A673 (cell line): Measurements from ENCODE around the gene ADAM23. TPM values are rescaled to one million over a fixed set of nuclear protein-coding genes. Genes with fewer than 3 reads are reported as not detected.

Experiments
- BruUV-seq: library from RNA; stranded (reverse); fragments of 400-500 nt; replicated peaks from 2 replicates; lab custom pipeline; 2021; lab: Mats Ljungman, UMichigan
- CTCF ChIA-PET: fragments of 300-600 bp; sonication (Branson Sonifier 250); formaldehyde crosslinking; loops from one replicate; lab custom pipeline; 2022; ENCODE audit warnings: antibody characterized with exemption; lab: Charles Lee
- POLR2A ChIA-PET: fragments of 300-600 bp; sonication (Branson Sonifier 250); formaldehyde crosslinking; loops from one replicate; lab custom pipeline; 2022; ENCODE audit warnings: antibody characterized with exemption; ENCODE audit not compliant: low non-redundant PET; lab: Charles Lee
- DNase-seq: peaks from one replicate; pipeline ENCODE4 v3.0.0-alpha.2; 2015; ENCODE audit warnings: low spot score
- H3K27ac ChIP-seq: fragments of 200-600 bp; sonication (generic); 2 replicates; pipeline ENCODE4 v1.5.1; 2016; ENCODE audit warnings: mixed run types, low read depth, mild to moderate bottlenecking, mixed read lengths, antibody characterized with exemption, low read length; ENCODE audit not compliant: poor library complexity, severe bottlenecking
- H3K27me3 ChIP-seq: fragments of 200-600 bp; sonication (generic); replicated peaks from 2 replicates; pipeline ENCODE4 v1.6.1; 2017; ENCODE audit warnings: mixed run types, low read depth, mild to moderate bottlenecking, mixed read lengths, antibody characterized with exemption, low read length; ENCODE audit not compliant: insufficient read depth, poor library complexity
- H3K36me3 ChIP-seq: fragments of 200-600 bp; sonication (generic); 2 replicates; pipeline ENCODE4 v1.6.1; 2016; ENCODE audit warnings: mixed run types, mild to moderate bottlenecking, mixed read lengths, antibody characterized with exemption, low read length; ENCODE audit not compliant: insufficient read depth, poor library complexity, severe bottlenecking
- H3K4me1 ChIP-seq: fragments of 200-600 bp; sonication (generic); 2 replicates; pipeline ENCODE4 v1.6.1; 2017; ENCODE audit warnings: mixed run types, mild to moderate bottlenecking, mixed read lengths, antibody characterized with exemption, low read length; ENCODE audit not compliant: insufficient read depth, poor library complexity, severe bottlenecking
- H3K4me3 ChIP-seq: fragments of 200-600 bp; sonication (generic); 2 replicates; pipeline ENCODE4 v1.5.1; 2016; ENCODE audit warnings: low read depth, mixed run types, mild to moderate bottlenecking, mixed read lengths, low read length; ENCODE audit not compliant: poor library complexity, severe bottlenecking
- H3K9me3 ChIP-seq: fragments of 200-600 bp; sonication (generic); 2 replicates; pipeline ENCODE4 v1.6.1; 2016; ENCODE audit warnings: mixed run types, low read depth, mild to moderate bottlenecking, mixed read lengths, antibody characterized with exemption, low read length; ENCODE audit not compliant: poor library complexity, severe bottlenecking
- EZH2 ChIP-seq: fragments of 200-600 bp; sonication (generic); IDR thresholded peaks from 2 replicates; pipeline ENCODE4 v1.6.1; 2017; ENCODE audit warnings: borderline replicate concordance, low read depth, mild to moderate bottlenecking, mixed read lengths, antibody characterized with exemption, low read length; ENCODE audit not compliant: poor library complexity, severe bottlenecking
- intact Hi-C: fragments of 100-400 bp; cut with micrococcal nuclease; formaldehyde crosslinking; loops from one replicate; pipeline ENCODE4 v1.10.0; 2022; ENCODE audit not compliant: unreplicated experiment
- total RNA-seq: library from RNA; stranded (reverse); gene quantifications from 2 replicates; pipeline ENCODE4 v1.2.3, GENCODE V29; 2021
- TF ChIP-seq, protein P1 (sequence below): fragments of 300-800, 200-600 bp; sonication (generic); conservative IDR thresholded peaks from 2 replicates; pipeline ENCODE4 v1.5.1; 2017; ENCODE audit warnings: low read depth, mild to moderate bottlenecking, antibody characterized with exemption, low read length, moderate library complexity, mixed read lengths

Gene ADAM23
- total RNA-seq, 1 experiment from 2014 or later: 0.21 TPM

DNA sequence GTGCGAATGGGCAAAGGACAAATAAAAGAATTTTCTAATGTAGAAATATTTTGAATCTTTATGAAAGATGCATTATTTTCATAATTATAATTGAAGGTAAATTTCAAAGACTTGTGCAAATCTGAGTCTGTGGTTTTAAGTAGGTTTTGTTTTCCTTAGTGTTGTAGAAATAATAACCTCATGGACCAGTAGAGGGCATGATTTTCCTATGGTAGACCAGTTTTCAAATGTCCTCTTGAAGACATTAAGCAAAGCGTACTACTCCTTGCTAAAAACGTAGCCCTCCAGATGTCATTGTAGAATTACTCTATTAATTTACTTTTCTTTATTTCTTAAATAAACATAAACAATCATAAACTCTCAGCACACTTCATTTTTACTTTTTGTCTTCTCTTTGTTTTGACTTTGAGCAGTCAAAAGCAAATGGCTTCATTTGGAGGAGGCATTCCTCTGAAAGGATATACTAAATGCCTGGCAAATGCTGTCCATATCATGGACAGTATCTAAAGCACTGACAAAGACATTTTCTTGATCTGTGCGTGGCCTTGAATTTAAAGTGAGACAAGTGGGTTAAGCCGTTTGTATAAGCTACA, 113.1 kb downstream of the ADAM23 start:
- Histone ChIP-seq H3K27me3 (peaks cover 21% of the 10 kb centered on the region), H3K36me3 (no peaks in the 10 kb centered on the region), H3K27ac (no peak overlapping the region), H3K9me3 (no peaks in the 10 kb centered on the region), H3K4me1 (no peaks in the 10 kb centered on the region), H3K4me3 (no peak overlapping the region)
- POLR2A ChIA-PET: no interaction called here
- intact Hi-C loops: loop anchor here (1.0 to 10.0 kb wide), 3 partner anchors 225 to 918 kb away; no protein-coding TSS in a partner anchor
- TF ChIP-seq EZH2: no peak
- TF ChIP-seq, protein P1, sequence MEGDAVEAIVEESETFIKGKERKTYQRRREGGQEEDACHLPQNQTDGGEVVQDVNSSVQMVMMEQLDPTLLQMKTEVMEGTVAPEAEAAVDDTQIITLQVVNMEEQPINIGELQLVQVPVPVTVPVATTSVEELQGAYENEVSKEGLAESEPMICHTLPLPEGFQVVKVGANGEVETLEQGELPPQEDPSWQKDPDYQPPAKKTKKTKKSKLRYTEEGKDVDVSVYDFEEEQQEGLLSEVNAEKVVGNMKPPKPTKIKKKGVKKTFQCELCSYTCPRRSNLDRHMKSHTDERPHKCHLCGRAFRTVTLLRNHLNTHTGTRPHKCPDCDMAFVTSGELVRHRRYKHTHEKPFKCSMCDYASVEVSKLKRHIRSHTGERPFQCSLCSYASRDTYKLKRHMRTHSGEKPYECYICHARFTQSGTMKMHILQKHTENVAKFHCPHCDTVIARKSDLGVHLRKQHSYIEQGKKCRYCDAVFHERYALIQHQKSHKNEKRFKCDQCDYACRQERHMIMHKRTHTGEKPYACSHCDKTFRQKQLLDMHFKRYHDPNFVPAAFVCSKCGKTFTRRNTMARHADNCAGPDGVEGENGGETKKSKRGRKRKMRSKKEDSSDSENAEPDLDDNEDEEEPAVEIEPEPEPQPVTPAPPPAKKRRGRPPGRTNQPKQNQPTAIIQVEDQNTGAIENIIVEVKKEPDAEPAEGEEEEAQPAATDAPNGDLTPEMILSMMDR: peak; percentile 73
- no TSS peak for BruUV-seq
- DNase-seq: peak; percentile 51
- CTCF ChIA-PET: no interaction called here

GRCh38 chr2:206557321-206557720, 114.0 kb downstream of the ADAM23 start:
- TF ChIP-seq, protein P1: no peak
- TF ChIP-seq EZH2: no peak
- POLR2A ChIA-PET: no interaction called here
- CTCF ChIA-PET: no interaction called here
- Histone ChIP-seq H3K27me3 (peaks cover 21% of the 10 kb centered on the region), H3K36me3 (no peaks in the 10 kb centered on the region), H3K4me1 (no peaks in the 10 kb centered on the region), H3K27ac (no peak overlapping the region), H3K9me3 (no peaks in the 10 kb centered on the region), H3K4me3 (no peak overlapping the region)
- intact Hi-C loops: loop anchor here (5.0 to 10.0 kb wide), 2 partner anchors 395 to 917 kb away; no protein-coding TSS in a partner anchor
- DNase-seq: no peak
- BruUV-seq: no TSS peak

DNA sequence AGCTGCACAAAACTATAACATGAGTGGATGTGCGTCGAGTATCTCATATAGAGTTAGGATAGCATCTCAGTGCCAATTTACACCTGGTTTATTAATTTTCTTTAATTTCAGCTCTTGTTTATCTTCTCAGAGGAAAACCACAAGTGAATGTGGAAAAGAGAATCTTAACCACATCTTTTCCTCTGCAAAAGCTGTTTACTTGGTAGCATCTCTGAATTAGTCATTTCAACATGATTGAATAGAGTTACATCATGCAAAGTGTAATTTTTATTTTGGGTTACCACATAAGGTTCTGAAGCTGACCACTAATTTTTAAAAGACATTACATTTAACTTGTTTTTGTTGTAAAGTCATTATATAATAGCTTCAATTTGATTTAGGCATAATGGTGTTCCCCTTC, 115.2 kb downstream of the ADAM23 start:
- no peak overlapping the region for H3K4me3 ChIP-seq
- POLR2A ChIA-PET: no interaction called here
- no TSS peak for BruUV-seq
- DNase-seq: no peak
- no peaks in the 10 kb centered on the region for H3K9me3 ChIP-seq
- no peaks in the 10 kb centered on the region for H3K36me3 ChIP-seq
- CTCF ChIA-PET: interaction anchor here (1.0 kb wide), 1 partner anchor 167 kb away, joined by 4 read pairs; no protein-coding TSS in a partner anchor
- peaks cover 19% of the 10 kb centered on the region for H3K27me3 ChIP-seq
- no peaks in the 10 kb centered on the region for H3K4me1 ChIP-seq
- H3K27ac ChIP-seq: no peak overlapping the region
- TF ChIP-seq EZH2: no peak
- TF ChIP-seq, protein P1: no peak
- intact Hi-C loops: loop anchor here (5.0 to 10.0 kb wide), 2 partner anchors 396 to 916 kb away; no protein-coding TSS in a partner anchor
